AG09309 (cell line): ENCODE measurements around the gene IQSEC3.
A peak's percentile ranks its signal among the peaks of the same experiment; 100 is the strongest.
"Not testable (repeated sequence)": the region's sequence is repeated elsewhere in the genome, so short reads cannot be mapped to it uniquely, and the experiment has no call there.

Source experiments
- DNase-seq: peaks from one replicate; pipeline ENCODE4 v3.0.0-alpha.2; 2010; ENCODE audit warnings: low read depth
- H3K4me3 ChIP-seq: 2 replicates; pipeline ENCODE4 v1.5.1; 2011; ENCODE audit warnings: mild to moderate bottlenecking, low read depth, low read length, moderate library complexity; ENCODE audit not compliant: control insufficient read depth
- CTCF ChIP-seq: IDR thresholded peaks from 2 replicates; pipeline ENCODE4 v1.5.1; 2011; ENCODE audit warnings: mild to moderate bottlenecking, low read depth, low read length, inconsistent platforms; ENCODE audit not compliant: insufficient read depth, control insufficient read depth; ENCODE audit errors: missing control alignments

Gene IQSEC3

GRCh38 chr12:56683-57346 lies 9.8 kb upstream of the IQSEC3 start:
- no peak overlapping the region for H3K4me3 ChIP-seq
- no peak for DNase-seq
- no peak for TF ChIP-seq CTCF

- DNase-seq, result no peak
- TF ChIP-seq CTCF, result no peak
- H3K4me3 ChIP-seq, result no peak overlapping the region
These were observed 9.0 kb upstream of the IQSEC3 start for GRCh38 chr12:57539-57938.

GRCh38 chr12:58832-59231 lies 7.7 kb upstream of the IQSEC3 start:
- DNase-seq, result no peak
- no peak for TF ChIP-seq CTCF
- H3K4me3 ChIP-seq, result no peak overlapping the region

- not testable (repeated sequence) for DNase-seq, H3K4me3 ChIP-seq
These were observed 4.7 kb upstream of the IQSEC3 start for GRCh38 chr12:61845-62244.

- DNase-seq, result peak; percentile 4
- not testable (repeated sequence) for H3K4me3 ChIP-seq
These were observed 990 bp upstream of the IQSEC3 start for GRCh38 chr12:65491-66063.

GRCh38 chr12:66782-67504 lies 376 bp downstream of the IQSEC3 start:
- DNase-seq, H3K4me3 ChIP-seq: not testable (repeated sequence)

- not testable (repeated sequence) for H3K4me3 ChIP-seq, DNase-seq
These were observed 3.1 kb downstream of the IQSEC3 start for GRCh38 chr12:69677-70076.

- DNase-seq, H3K4me3 ChIP-seq: not testable (repeated sequence)
These were observed 4.0 kb downstream of the IQSEC3 start for GRCh38 chr12:70541-70940.

GRCh38 chr12:72018-72417 lies 5.5 kb downstream of the IQSEC3 start:
- not testable (repeated sequence) for H3K4me3 ChIP-seq, DNase-seq

- not testable (repeated sequence) for DNase-seq, H3K4me3 ChIP-seq
These were observed 8.0 kb downstream of the IQSEC3 start for GRCh38 chr12:74420-75190.

GRCh38 chr12:75541-75940 lies 9.0 kb downstream of the IQSEC3 start:
- not testable (repeated sequence) for H3K4me3 ChIP-seq, DNase-seq

- not testable (repeated sequence) for DNase-seq, H3K4me3 ChIP-seq
These were observed 9.5 kb downstream of the IQSEC3 start for GRCh38 chr12:76102-76501.

GRCh38 chr12:76551-76950 lies 10.0 kb downstream of the IQSEC3 start:
- H3K4me3 ChIP-seq, DNase-seq: not testable (repeated sequence)

GRCh38 chr12:77101-77719 lies 10.6 kb downstream of the IQSEC3 start:
- not testable (repeated sequence) for H3K4me3 ChIP-seq, DNase-seq
